Posterior cingulate gyrus (tissue), 11 donors: ENCODE measurements around the gene DPP6.
"Not testable (repeated sequence)": the region's sequence is repeated elsewhere in the genome, so short reads cannot be mapped to it uniquely, and the experiment has no call there.

Experiments
- DNase-seq, 10 donors: peaks; one replicate each; pipeline versions ENCODE4 v3.0.0 to v3.0.0-alpha.2; 2020 to 2021; ENCODE audit warnings: mixed read lengths in 3 of 10
- intact Hi-C: fragments of 100-400 bp; cut with DNase I; formaldehyde crosslinking; loops from one replicate; pipeline ENCODE4 v1.15.1; 2023

DPP6 gene

DNA sequence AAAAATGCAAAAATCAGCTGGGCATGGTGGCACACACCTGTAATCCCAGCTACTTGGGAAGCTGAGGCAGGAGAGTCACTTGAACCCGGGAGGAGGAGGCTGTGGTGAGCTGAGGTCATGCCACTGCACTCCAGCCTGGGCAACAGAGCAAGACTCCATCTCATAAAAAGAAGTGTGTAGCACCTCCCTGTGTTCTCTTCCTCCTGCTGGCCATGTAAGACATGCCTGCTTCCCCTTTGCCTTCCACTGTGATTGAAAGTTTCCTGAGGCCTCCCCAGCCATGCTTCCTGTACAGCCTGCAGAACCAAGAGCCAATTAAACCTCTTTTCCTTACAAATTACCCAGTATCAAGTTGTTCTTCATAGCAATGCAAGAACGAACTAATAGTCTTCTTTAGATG, 870.3 kb downstream of the DPP6 start:
- DNase-seq = not testable (repeated sequence)
- intact Hi-C loops = loop anchor here (10.0 kb wide), 1 partner anchor 272 kb away; no protein-coding TSS in a partner anchor

GRCh38 chr7:154927624-154928125, 875.5 kb downstream of the DPP6 start:
- intact Hi-C loops = loop anchor here (2.0 to 10.0 kb wide), 3 partner anchors 80 to 417 kb away; no protein-coding TSS in a partner anchor
- peak in 7 of 10 donors; percentile 65 to 87 (median 75) for DNase-seq

DNA sequence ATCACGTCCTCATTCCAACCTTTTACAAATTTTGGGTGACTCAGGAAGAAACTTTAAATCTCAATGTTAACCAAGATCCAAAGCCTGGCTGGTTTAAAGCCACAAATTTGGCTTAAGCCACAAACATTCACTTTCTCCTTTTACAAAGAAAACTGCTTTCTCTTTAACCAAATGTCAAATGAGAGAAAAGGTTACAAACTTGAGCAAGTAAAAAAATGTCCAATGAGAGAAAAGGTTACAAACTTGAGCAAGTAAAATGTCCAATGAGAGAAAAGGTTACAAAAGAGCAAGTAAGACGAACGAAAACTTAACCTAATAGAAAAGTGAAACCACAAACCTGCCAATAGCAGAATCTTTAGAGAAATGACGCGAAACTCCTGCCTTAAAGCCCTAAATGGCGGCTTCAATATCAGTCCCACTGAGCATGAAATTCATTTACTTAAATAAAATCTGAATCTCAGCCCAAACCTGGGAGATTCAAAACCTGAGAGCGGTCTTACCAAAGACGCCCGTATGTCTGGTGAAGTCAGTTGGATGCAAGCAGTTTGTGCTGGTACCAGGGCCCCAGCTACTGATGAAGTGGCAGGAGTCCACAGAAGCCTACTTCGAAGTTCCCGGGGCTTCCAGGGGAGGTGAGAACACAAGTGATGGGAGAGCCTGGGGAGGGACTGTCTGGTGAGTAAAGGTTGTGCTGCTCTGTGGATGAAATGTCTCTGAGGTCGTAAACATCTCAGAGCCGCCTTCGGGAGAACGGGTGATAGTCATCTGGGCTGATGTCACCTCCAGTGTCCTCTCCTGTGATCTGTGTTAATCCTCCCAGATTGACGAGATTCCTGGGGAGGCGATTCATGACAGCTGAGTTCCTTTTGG, 876.2 kb downstream of the DPP6 start:
- intact Hi-C loops = loop anchor here (2.0 to 10.0 kb wide), 3 partner anchors 79 to 416 kb away; no protein-coding TSS in a partner anchor
- DNase-seq = peak in 1 of 10 donors; percentile 53

- no peak for DNase-seq
Observed at GRCh38 chr7:154929006-154929726, 877.0 kb downstream of the DPP6 start.

DNA sequence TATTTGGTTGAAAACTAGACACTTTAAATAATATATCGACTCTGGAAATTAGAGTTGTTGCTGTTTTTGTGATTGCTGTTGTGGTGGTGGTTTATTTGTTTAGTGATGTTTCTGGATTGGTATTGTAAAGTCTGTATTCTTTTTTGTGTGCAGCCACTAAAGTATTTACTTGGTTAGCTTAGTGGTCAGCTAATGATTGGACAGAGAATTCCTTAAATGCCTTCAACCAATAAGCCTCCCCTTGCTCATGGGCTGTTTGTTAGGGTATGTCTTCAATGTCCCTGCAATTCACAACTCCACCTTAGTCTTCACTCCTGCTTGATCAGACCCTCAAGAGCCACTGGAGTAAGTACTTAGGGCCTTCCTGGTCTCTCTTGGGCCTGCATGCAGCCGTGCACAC, 879.7 kb downstream of the DPP6 start:
- intact Hi-C loops = no loop called here
- no peak for DNase-seq

More at GRCh38 chr7:154929006-154929726, 877.0 kb downstream of the DPP6 start:
- intact Hi-C loops = loop anchor here (2.0 to 10.0 kb wide), 3 partner anchors 78 to 416 kb away; no protein-coding TSS in a partner anchor

GRCh38 chr7:154934353-154934952, 882.3 kb downstream of the DPP6 start:
- DNase-seq, intact Hi-C loops: not testable (repeated sequence)

DNA sequence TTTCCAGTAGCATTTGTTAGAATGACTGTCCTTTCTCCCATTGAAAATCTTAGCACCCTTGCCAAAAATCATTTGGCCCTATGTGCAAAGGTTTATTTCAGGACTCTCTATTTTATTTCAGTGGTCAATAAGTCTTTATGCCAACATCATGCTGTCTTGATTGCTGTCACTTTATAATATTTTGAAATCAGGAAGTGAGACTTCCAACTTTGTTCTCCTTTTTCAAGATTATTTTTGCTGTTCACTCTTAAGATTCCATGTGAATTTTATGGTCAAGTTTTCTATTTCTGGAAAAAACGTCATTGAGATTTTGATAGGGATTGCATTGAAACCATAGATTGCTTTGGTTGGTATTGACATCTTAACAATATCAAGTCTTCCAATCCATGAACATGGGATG, 885.6 kb downstream of the DPP6 start:
- no peak for DNase-seq
- intact Hi-C loops = no loop called here

- intact Hi-C loops = no loop called here
- no peak for DNase-seq
Observed at GRCh38 chr7:154942691-154943090, 890.5 kb downstream of the DPP6 start.
